ENCODE results near the gene MPEG1.
A peak's percentile ranks its signal among the peaks of the same experiment; 100 is the strongest.

Gene MPEG1

DNA sequence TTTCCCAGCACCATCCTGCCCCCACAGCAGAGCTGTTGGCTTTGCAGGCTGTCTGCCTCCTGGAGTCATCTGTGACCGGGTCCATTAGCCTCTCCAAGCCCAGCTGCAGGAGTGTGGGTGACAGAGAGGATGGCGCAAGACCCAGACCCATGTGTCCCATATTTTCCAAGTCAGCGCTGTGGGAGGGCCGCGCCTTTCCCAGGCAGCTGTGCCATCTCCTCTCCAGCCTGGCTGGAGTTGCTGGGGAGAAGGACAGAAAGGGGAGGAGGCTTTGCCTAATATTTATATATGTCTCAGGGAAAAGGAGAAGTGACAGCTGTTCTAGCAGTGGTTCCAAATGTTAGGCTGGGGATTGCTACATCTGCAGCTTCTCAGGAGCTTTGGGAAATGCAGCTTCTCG, 25.1 kb downstream of the MPEG1 start:
- no peak for DNase-seq

DNA sequence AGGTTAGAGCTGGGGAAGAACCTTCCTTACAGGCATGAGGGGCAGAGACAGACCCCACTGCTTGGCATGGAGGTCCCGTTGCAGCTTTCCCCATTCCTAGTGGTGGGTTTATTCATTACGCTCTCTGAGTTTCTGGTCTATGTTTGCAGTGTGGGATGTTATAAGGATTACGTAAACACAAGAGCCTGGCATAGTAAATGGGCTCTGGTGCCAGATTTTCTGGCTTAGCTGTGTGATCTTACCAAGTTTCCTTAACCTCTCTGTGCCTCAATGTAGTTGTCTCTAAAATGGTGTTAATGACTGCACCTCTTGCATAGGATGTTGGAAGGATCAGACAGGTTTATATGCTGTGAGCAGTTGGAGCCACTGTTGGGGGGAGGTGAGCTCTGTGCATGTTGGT, 25.7 kb downstream of the MPEG1 start:
- DNase-seq, result no peak

DNA sequence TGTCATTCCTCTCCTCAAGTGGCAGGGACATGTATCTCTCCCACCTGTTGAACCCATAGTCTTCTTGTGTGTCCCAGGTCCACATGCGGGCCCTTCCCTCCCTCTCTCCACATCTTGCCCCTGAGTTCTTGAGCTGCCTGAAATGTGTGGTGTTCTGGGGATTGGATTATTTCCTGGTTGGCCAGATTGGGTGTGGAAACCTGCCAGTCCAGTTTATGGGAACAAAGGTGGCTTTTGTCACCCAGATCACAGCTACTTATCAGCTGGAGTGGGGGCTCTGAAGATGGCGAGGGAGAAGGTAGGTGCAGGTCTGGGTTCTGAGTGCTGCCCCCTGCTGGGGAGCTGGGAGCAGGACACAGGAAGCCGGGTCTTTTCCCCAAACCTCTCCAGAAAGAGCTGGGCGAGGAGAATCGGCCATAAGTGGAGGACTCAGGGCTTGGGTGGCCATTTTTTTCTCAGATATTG, 26.6 kb downstream of the MPEG1 start:
- DNase-seq, result no peak

DNA sequence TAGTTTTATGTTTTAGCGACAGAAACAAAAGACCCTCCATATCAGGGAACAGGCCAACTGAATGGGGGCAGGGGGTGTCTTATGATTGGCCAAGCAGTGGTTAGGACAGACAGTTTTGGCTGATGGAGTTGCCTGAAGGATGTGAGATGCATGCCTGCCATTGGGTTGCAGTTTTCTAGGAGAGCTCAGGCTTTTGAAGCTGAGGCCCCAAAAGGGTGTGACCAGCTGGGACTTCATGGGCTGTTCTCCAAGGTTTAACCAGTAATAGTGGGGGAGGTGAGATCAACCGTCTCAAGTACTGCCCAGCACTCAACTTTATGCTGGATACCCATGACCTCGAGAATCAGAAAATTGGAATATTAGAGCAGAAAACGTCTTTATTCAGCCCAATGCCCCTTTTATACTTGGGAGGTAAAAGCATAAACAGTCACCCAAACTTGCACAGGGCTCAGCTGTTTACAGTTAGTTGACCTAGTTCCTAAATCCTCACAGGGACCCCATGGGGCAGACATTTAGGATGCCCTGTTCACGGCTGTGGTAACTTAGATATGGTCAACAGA, 27.3 kb downstream of the MPEG1 start:
- DNase-seq, result no peak

DNA sequence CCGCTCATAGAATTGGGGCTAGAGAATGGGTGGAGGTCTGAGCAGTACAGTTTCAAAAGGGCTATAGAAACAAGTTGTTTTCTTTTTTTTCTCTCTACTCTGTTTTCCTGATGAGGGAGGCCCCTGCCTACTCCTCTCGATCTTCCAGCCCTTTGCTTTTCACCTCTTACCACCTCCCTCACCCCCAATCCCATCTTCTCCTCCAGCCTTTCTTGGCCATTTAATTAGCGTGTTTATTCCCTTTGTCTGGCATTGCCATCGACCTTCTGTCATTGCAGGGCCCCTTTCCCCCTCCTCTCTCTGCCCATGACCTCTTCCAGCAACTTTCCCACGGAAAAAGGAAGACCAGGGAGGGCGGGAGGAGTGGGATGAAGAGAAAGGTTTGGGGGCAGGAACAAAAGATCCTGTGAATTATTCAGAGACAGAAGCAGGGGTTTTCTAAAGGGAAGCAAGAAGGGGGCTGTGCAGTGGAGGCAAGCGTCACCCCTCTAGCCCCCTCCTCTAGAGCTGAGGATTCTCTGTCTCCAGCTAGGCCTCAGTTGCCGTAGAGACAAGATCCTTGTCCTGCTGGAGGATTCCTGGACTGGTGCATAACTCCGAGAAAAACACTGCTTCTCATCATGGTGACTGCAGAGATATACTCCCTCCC, 27.9 kb downstream of the MPEG1 start:
- DNase-seq, result no peak

DNA sequence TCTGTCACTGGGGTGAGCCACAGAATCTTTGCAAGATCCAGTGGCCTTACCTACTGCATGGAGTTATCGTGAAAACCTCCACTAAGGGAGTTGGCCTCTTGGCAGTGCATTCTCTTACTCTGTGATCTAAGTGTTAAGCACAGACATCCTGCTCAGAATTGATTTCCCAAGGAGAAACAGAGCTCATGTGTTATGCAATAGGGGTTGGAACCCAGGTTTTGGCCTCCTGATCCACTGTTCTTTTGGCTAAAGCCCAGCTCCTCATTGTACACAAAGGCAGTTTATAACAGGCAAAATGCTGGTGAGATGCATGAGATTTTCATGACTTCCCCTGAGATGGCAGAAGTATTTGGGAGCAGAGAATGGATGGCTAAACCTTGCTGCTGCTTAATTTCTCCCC, 29.0 kb downstream of the MPEG1 start:
- DNase-seq, result no peak

DNA sequence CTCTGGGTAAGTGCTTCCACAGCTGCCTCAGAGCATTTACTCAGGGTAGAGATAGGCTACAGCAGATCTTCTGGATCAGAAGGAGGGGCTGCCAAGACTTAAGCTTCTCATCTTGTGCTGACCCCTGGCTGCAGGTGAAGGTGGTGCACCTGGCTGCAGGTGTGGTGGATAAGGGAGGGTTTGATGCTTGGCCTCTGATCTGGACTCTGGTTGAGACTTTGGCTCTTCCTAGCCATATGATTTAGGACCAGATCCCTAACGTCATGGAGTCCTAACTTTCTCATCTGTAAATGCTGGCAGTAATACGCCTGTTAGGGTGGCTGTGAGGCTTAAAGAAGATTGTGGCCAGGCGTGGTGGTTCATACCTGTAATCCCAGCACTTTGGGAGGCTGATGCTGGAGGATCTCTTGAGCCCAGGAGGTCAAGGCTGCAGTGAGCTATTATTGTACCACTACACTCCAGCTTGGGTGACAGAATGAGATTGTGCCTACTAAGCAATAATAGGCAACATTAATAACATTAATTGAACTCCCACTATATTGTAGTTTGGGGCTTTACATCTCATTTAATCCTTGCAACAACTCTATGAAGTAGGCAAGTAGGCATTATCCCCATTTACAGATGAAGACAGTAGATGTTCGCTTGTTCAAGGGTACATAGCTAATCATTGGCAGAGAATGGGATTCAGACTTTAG, 30.1 kb downstream of the MPEG1 start:
- no peak for DNase-seq

DNA sequence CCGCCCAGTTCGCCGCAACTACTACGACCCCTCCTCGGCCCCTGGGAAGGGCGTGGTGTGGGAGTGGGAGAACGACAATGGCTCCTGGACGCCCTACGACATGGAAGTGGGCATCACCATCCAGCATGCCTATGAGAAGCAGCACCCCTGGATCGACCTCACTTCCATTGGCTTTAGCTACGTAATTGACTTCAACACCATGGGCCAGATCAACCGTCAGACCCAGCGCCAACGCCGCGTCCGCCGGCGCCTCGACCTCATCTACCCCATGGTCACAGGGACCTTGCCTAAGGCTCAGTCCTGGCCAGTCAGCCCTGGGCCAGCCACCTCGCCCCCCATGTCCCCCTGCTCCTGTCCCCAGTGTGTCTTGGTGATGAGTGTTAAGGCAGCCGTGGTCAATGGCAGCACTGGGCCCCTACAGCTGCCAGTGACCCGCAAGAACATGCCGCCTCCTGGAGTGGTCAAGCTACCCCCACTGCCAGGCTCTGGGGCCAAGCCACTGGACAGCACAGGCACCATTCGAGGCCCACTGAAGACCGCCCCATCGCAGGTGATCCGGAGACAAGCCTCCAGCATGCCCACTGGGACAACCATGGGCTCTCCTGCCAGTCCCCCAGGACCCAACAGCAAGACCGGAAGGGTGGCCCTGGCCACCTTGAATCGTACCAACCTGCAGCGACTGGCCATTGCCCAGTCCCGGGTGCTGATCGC, 30.8 kb downstream of the MPEG1 start:
- DNase-seq, result no peak

DNA sequence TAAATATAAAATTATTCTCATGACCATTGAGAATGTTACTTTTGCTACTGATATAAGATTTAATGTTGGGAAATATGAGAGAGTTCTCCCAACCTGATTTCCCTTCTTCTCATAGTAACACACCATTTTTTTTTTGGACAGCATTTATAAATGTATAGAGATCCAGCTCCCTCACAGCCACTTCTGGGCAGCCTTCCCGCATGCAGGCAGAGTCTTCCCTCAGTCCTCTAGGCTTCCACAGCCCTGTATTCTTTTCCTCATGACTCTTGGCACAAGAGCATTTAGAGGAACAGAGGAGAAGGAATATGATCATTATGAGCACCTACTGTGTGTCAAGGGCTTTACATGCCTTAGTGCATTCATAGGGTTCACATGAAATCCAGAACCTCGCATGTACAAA, 31.8 kb downstream of the MPEG1 start:
- DNase-seq, result no peak

DNA sequence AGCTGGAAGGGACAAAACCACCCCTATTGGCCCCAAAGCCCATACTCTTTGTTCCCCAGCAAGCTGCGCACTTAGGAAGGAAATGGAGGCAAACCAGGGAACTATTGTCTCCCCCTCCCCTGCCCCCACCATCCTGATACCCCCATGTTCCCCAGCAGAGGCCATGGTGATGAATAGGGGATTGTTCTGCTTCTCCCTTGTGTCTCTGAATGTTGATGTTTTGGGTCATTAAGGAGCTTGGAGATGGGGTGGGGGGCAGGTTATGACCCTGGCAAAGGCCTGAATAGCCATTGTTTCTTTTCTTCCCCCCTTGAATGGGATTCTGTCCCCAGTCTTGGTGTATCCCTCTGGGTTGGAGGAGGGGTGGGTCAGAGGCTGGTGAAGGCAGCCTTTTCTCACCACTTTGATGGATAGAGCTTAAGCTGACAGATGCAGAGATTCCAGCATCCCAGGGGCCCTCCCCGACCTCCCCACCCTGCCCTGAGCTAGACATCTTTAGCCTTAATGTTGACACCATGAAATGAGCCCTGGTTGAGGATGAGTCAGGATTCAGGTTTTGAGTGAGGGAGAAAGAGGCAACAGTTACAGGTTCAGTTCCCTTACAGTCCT, 32.5 kb downstream of the MPEG1 start:
- DNase-seq, result no peak

DNA sequence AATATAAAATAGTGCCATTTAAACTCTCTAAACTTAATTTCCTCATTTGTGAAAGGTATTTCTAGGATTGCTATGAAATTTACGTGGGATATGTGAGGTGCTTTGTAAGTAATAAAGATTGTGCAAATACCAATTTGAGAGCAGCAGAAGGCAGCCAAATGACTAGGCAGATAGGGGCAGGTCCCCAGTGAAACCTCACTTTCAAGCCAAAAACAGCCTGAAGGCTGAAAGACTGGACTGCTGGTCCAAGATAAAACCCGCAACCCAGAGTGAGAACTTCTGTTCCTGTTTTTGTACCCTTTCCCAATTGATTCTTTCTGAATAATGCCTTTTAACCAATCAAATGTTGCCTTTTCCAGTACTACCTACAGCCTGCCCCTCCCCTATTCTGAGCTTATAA, 33.6 kb downstream of the MPEG1 start:
- no peak for DNase-seq

DNA sequence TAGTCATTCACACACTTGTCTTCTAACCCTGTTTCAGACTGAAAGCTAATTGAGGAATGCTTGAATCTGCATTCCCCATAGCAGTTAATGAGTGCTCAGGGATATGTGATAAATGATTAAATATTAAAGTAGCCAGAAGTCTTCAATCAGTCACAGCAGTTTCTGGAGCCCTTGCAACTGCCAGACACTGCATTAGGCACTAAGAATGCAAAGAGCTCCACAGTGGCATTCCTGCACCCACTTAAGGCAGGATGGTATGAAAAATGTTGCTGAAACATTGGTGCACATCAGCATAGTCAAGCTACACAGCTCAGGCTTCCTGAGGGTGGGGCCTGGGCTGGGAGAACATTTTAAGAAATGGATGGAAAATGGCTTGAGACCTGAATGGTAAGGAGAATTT, 34.3 kb downstream of the MPEG1 start:
- DNase-seq, result no peak

DNA sequence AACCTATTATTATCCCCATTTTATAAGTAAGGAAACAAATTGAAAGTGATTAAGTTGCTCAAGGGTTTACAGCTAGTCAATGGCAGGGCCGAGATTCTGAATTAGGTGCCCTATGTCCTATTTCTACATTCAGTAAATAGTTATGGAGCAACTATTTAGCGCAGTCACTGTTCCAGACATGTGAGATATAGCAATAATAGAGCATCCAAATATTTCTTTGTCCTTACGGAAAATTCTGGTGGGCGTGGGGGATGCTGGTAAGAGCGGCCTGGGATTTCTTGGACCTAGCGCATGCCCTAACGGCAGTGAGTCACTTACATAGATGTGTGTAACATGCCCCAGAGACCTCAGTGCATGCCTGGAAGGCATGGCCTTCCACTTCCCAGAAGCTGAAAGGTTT, 36.4 kb downstream of the MPEG1 start:
- DNase-seq, result no peak

DNA sequence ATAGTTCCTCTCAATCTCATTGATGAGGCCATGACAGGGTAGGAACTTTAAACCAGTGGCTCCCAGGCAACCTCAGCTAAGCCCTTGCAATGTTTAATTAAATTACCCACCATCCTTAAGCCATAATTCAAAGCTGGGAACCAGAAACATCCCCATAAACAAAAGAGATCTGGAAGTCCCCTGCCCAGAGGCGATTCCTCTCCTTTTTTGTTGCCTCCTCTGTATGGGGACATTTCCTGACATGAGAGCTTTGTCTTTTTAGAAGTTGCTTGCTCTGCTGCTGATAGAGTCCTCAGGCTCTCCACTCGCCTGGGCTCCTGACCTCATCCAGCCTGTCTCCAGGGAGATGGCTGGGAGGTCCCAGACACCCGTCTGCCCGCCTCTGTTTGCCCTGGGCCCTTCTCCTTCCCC, 37.6 kb downstream of the MPEG1 start:
- DNase-seq, result no peak

DNA sequence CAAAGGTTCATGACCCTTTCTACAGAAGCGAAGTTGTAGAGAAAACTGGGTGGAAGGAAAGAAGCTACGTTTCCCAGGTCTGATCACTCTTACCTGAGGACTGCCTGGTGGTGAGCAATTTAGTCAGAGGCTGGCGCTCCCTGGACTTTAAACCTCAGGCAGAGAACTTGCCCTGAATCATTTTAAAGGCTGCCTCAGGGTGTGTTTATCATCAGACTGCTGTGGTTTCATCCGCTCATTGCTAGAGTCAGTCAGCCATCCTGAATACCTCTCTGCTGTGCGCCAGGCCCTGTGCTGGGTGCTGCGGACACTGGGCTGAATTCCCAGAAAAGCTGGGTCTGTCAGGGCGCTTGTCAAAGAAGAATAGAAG, 38.1 kb downstream of the MPEG1 start:
- DNase-seq, result no peak

DNA sequence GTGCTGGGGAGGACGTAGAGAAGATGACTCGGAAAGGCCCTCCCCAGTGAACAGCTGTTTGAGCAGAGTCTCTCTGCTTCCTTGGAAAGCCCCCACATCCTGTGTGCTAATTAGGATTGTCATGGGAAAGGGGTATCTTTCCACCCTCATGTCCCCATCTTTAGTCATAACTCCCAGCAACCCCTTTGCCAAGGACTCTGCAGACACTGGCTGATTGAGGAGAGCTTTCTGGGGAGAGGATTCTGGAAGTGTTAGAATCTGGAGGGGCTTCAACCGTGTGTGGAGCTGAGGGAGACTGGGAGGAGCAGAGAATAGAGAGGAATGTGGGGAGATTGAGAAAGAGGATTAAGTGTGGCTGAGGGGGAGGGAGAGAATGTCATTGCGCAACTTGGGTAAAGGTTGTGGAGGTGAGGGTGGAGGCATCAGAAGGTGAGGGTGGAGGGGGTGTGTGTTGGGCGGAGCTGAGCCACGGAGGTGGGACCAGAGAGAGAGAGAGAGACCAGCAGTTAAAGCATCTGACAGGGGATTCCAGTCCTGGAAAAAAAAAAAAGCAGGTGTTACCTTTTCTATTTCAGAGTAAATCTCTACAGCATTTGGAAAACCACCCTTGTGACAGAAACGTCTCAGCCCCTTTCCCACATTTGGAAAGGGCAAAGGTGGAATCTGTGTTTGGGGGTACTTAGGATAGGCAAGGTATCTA, 38.6 kb downstream of the MPEG1 start:
- DNase-seq, result no peak

DNA sequence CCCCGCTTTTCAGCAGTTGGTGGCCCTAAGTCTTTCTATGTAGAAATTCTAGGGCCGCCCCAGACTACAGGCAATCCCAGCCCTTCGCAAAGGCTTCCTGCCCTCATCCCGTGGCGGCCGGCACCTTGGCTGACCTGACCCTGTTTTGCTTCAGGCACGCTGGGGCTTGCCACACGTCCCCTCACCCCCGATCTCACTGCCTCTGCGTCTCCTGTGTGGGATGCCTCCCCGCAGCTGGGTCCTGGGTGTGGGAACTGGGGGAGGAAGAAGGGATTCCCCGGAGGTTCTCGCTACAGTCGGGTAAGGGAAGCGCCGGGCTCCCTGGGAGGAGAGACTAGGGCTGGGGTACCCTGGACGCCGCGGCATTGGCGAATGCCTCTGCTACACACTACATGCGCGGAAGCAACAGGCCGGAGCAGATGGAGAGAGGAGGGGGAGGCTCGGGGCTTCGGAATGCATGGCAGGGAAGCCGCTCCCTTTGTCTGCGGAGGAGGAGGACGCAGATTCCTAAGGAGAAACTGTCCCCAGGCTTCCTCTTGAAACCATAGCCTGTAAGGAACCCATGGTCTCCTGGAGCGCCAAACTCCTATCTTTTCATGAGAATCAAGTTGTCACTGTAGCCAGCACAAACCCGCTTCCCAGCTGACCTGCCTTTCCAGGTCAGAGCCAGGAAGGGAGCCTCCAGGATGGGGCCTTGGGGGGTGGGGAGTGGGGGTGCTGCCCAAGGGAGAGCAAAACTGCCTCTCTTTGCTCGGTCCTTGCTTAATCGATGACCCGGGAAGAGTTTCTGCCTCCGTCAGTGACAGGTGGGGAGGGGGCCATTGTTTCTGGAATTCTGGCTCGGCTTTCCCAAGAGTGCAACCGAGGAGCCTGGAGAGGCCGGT, 39.4 kb downstream of the MPEG1 start:
- DNase-seq, result peak; percentile 24

DNA sequence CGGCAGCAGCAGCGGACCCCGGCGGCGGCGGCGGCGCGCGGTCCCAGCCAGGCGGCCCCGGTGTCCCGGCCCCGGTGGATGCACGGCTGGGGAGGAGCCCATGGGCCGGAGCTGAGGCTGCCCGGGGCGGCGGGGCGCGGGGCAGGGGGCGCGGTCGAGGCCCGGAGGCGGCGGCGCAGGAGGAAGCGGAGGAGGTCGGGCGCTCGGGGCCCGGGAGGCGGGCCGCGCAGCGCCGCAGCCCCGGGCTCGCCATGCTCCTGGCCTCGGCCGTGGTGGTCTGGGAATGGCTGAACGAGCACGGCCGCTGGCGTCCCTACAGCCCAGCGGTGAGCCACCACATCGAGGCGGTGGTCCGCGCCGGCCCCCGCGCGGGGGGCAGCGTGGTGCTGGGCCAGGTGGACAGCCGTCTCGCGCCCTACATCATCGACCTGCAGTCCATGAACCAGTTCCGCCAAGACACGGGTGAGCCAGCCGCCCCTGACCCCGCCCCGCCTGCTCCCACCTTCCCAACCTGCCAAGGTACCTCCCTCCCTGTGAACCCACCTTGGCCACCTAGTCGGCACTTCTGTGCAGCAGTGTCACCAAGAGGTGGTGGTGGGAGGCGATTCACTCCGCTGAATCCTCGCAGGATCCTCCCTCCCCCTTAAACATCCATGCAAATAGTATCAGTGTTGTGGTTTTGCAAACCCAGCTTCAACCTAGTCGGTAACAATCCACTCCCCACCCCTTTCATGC, 40.2 kb downstream of the MPEG1 start:
- no peak for DNase-seq

DNA sequence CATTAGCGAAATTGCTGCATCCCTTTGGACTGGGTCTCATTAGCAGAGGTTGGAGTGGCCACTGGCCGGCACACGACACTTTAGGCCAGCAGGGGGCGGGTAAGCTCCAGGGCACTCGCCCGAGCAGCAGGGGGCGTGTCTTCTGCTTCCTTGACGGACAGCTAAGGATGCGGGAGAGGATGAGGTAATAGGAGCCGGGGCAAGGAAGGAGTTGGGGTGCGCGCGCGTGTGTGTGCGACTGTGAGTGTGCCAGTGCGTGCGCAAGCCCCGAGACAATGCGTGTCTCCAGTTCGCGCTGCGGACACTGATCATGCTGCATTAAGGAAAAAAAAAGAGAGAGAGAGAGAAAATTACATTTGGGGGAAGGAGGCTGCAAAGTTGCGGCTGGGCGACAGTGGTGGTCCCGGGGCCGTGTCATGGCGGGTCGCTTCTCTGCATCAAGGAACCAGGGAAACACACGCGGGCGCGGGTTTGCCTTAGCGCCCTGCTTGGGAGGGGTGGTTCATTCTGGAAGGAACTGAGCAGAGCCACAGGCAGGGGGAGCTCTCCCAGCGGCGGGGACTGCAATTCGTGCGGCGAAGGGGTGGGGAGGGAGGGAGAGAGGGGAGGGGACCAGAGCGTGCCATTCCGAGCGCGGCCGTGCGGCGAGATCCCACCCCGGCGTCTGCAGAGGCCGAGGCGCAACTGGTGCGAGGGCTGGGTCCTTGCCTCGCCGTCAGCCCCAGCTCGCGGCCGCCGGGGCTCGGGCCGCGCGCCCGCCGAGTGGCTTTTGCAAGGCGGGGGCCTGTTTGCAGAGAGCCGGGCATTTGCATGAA, 41.0 kb downstream of the MPEG1 start, which contains the start of gene DTX4:
Gene DTX4 (plus strand): TSS at position 625 of the 815 bp plus-strand sequence. CDS start 464 bp downstream, outside the sequence.
- DNase-seq, result peak; percentile 90

DNA sequence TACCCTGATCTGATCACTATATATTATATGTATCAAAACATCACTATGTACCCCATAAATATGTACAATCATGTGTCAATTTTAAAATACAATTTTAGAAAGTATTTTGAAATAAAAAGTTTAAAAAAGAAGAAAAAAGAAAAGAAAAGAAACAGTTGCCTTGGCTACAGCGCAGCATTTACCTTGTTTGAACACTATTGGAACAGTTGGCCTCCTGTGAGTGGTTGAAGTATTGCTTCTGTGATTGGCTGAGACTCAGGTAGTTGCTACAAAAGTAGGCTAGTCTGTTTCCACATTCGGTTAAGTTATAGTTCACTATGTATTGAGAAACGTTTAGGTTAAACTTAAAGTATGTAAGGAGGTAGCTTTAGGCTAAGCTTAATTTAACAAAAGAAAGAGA, 48.7 kb downstream of the MPEG1 start:
- DNase-seq, result no peak

All from DMS79 treated with DMSO at 0.1 percent for 48 hours (cell line).